ENCODE data around the gene GNL2.
A peak's percentile ranks its signal among the peaks of the same experiment; 100 is the strongest.
"Not testable (repeated sequence)": the region's sequence is repeated elsewhere in the genome, so short reads cannot be mapped to it uniquely, and the experiment has no call there.

Gene GNL2

DNA sequence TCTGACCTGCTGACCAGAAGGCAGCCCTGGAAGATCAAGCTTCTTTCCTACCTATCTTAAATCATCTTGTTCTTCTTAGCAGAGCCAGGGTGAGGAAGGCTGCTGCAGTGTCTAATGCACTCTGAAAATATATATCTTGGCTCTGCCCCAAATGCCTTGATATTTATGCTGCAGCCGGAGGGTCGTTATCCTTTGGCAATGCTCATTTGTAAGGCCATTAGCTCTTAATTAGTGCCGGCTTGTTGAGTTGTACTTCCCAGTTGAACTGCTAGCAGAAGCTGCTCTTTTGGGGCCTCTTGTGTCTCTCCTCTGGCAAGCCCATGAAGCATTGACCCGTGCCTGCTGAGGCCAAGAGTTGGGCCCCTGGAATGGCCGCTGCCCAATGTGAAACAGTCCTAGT, 4.2 kb upstream of the GNL2 start:
- no peak overlapping the region for H3K4me3 ChIP-seq (ENCODE audit: low read length)
- DNase-seq (ENCODE audit: low read depth), result no peak
- TF ChIP-seq, protein P1, sequence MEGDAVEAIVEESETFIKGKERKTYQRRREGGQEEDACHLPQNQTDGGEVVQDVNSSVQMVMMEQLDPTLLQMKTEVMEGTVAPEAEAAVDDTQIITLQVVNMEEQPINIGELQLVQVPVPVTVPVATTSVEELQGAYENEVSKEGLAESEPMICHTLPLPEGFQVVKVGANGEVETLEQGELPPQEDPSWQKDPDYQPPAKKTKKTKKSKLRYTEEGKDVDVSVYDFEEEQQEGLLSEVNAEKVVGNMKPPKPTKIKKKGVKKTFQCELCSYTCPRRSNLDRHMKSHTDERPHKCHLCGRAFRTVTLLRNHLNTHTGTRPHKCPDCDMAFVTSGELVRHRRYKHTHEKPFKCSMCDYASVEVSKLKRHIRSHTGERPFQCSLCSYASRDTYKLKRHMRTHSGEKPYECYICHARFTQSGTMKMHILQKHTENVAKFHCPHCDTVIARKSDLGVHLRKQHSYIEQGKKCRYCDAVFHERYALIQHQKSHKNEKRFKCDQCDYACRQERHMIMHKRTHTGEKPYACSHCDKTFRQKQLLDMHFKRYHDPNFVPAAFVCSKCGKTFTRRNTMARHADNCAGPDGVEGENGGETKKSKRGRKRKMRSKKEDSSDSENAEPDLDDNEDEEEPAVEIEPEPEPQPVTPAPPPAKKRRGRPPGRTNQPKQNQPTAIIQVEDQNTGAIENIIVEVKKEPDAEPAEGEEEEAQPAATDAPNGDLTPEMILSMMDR (conservative IDR thresholded peaks at IDR 0.05; ENCODE audit: low read length), result no peak

DNA sequence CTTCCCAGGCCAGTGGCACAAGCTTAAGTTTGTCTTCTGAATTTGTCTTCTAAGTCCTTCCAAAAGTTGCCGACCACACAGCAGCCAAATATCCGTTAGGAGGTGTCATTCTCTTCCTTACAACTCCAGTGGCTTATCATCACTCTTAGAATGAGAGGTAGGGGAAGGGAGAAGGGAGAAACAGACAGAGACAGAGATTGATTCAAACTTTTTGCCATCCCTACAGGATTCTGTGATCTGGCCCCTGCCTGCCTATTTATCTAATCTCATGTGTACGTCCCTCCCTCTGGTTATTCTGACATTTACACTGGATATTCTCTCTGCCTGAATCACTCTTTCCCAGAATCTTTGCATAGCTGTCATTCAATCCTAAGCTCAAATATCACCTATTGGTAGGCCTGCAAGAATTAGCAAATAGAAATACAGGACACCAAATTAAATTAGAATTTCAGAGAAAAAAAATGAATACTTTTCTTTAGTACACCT, 488 bp upstream of the GNL2 start:
- TF ChIP-seq, protein P1 (conservative IDR thresholded peaks at IDR 0.05; ENCODE audit: low read length), result 0 out of 2 replicates have a peak, but pooled peaks have one; percentile 4
- DNase-seq (ENCODE audit: low read depth), result no peak

DNA sequence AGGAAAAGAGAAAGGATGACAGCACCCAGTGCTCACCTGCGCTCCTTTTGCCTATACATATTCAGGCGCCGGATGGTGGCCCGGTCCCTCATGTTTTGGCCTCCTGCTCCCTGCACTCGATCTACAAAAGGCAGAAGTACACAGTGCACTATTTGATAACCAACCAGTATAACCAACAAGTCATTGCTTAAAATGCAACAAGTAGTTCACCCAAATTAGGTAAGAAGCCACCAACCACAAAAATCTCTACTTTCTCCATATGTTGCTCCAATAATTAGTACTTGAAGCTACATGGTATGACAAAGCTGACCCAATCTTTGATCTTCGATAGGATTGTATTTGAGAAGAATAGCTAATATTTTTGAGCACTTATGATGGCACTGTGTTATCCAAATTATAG, 2.0 kb downstream of the GNL2 start:
- TF ChIP-seq, protein P1 (conservative IDR thresholded peaks at IDR 0.05; ENCODE audit: low read length), result no peak
- no peak overlapping the region; the same call in 1 of the 2 replicates for H3K4me3 ChIP-seq (ENCODE audit: low read length)
- DNase-seq (ENCODE audit: low read depth), result no peak

More for the DNA sequence above, 488 bp upstream of the GNL2 start:
- peak overlapping the region; percentile 99 for H3K4me3 ChIP-seq (ENCODE audit: low read length)

DNA sequence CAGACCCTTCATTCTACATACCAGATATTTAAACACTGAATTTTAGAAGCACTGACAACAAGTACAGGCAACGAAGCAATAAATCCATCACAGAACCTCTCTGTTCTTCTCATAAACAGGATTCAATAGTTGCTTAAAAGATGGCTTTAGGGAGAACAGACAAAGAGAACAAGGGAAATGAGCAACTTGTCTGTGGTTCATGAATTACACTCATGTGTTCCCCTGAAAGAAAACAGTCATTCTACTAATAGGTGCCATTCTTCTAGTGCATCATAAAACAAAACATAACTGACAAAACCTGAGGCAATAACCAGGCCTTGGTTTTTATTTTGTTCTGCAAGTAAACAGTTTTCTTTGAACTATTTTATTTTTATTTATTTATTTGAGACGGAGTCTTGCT, 6.8 kb downstream of the GNL2 start:
- DNase-seq (ENCODE audit: low read depth), result no peak
- TF ChIP-seq, protein P1 (conservative IDR thresholded peaks at IDR 0.05; ENCODE audit: low read length), result no peak
- no peak overlapping the region for H3K4me3 ChIP-seq (ENCODE audit: low read length)

DNA sequence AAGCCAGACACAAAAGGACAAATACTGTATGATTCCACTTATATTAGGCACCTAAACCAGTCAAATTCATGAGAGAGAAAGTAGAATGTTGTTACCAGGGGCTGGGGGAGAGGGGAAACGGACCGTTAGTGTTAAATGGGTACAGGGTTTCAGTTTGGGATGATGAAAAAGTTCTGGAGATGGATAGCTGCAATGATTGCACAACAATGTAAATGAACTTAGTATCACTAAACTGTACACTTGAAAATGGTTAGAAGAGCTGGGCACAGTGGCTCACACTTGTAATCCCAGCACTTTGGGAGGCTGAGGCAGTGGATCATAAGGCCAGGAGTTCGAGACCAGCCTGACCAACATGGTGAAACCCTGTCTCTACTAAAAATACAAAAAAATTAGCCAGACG, 11.2 kb downstream of the GNL2 start:
- H3K4me3 ChIP-seq (ENCODE audit: low read length); DNase-seq (ENCODE audit: low read depth): not testable (repeated sequence)

DNA sequence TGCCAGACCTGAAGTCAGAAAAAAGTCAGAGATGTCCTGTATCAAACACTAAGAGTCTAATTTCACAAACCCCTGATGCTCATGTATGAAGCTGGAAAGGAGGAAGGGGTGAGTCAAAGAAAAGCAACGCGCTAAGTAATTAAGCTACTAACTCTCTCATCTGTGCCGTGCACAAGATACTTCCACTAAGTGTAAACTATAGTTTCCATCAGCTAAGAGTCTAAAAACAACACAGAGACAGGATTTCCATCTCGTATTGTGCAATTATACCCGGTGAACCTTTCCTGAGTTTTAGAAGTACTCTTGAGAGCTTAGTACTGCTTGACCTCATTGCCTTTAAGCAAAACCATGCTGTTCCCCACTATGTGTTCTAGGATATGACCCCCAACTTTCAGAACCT, 20.0 kb downstream of the GNL2 start:
- no peak for DNase-seq (ENCODE audit: low read depth)
- H3K4me3 ChIP-seq (ENCODE audit: low read length), result no peak overlapping the region
- TF ChIP-seq, protein P1 (conservative IDR thresholded peaks at IDR 0.05; ENCODE audit: low read length), result no peak

DNA sequence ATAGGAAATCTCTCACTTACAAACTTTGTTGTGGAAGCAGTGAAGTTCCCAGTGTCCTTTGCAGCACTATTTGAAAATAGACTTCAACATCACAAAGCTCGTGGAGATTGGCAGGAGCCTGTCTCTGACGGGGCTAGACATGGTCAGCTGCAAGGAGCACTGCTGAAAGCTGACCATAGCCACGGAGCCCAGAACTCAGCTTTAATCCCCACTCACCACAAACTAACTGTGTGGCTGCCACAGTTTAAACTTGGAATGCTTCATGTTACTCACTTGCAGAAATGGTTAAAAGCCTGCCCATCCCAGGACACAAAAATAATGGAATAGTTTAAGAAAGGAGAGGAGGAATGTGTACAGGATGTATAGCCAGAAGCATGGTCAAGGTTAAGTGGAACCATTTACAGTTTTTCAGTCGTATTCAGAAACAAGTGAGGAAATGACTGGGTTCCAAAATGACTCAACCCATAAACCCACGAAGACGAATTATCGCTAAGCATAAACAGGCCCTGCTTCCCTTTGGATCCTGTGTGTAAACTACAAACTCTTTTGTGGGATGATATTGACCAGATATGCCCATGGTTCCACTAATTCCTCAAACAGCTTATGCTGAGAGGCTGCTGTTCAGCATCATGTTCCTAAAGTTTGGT, 20.8 kb downstream of the GNL2 start:
- peak; percentile 86 for DNase-seq (ENCODE audit: low read depth)
- TF ChIP-seq, protein P1 (conservative IDR thresholded peaks at IDR 0.05; ENCODE audit: low read length), result no peak
- H3K4me3 ChIP-seq (ENCODE audit: low read length), result no peak overlapping the region; the same call in 1 of the 2 replicates

Measured in AG10803 (cell line).